ENCODE results near the gene U2AF1L4.
A peak's percentile ranks its signal among the peaks of the same experiment; 100 is the strongest.
"Not testable (repeated sequence)": the region's sequence is repeated elsewhere in the genome, so short reads cannot be mapped to it uniquely, and the experiment has no call there.

Gene U2AF1L4

DNA sequence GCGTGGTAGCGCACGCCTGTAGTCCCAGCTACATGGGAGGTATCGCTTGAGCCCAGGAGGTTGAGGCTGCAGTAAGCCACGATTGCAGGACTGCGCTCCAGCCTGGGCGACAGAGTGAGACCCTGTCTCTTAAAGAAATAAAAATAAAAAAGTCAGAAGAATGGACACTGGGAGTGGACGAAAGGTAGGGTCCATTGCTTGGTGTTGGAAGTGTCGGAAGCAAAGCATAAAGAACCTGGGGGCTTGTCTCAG, 29.8 kb upstream of the U2AF1L4 start:
- peak overlapping the region; percentile 29 for H3K4me3 ChIP-seq (ENCODE audit: control insufficient read depth, low read depth, low read length)
- TF ChIP-seq, protein P1, sequence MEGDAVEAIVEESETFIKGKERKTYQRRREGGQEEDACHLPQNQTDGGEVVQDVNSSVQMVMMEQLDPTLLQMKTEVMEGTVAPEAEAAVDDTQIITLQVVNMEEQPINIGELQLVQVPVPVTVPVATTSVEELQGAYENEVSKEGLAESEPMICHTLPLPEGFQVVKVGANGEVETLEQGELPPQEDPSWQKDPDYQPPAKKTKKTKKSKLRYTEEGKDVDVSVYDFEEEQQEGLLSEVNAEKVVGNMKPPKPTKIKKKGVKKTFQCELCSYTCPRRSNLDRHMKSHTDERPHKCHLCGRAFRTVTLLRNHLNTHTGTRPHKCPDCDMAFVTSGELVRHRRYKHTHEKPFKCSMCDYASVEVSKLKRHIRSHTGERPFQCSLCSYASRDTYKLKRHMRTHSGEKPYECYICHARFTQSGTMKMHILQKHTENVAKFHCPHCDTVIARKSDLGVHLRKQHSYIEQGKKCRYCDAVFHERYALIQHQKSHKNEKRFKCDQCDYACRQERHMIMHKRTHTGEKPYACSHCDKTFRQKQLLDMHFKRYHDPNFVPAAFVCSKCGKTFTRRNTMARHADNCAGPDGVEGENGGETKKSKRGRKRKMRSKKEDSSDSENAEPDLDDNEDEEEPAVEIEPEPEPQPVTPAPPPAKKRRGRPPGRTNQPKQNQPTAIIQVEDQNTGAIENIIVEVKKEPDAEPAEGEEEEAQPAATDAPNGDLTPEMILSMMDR (conservative IDR thresholded peaks at IDR 0.05; ENCODE audit: control insufficient read depth, insufficient read depth, low read depth, low read length) = no peak
- no peak for DNase-seq (ENCODE audit: low read depth)

DNA sequence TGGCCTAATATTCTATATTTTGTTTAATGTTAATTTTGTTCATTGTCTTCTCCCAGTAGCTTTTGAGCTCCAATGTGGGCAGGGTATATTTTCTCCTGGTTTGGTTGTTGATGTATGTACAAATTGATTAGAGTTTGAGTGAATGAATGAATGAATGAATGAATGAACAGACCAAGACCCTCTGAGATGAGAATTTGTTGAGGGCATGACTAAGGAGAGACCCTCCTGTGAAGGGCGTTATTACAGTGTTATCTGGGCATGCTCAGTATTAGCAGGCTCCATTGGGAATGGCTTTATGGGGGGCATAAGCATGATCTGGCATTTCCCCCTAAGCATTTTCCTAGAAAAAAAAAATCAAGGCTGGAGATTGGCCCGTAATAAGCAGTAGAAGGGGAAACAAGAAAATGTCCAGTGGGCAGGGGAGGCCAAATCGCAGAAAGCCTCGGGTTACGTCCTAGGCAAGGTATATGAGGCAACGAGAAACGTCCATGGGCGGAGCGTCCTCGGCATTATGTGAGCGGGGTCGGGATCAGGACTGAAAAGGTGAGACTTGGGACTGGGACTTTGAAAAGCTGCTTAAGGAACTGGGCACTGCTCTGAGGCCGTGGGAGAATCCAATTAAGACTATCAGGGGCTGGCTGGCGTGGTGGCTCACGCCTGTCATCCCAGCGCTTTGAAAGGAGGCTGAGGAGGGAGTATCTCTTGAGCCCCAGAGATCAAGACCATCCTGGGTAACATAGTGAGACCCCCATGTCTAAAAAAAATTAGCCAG, 29.2 kb upstream of the U2AF1L4 start:
- no peak overlapping the region for H3K4me3 ChIP-seq (ENCODE audit: control insufficient read depth, low read depth, low read length)
- TF ChIP-seq, protein P1 (conservative IDR thresholded peaks at IDR 0.05; ENCODE audit: control insufficient read depth, insufficient read depth, low read depth, low read length) = no peak
- DNase-seq (ENCODE audit: low read depth) = no peak

DNA sequence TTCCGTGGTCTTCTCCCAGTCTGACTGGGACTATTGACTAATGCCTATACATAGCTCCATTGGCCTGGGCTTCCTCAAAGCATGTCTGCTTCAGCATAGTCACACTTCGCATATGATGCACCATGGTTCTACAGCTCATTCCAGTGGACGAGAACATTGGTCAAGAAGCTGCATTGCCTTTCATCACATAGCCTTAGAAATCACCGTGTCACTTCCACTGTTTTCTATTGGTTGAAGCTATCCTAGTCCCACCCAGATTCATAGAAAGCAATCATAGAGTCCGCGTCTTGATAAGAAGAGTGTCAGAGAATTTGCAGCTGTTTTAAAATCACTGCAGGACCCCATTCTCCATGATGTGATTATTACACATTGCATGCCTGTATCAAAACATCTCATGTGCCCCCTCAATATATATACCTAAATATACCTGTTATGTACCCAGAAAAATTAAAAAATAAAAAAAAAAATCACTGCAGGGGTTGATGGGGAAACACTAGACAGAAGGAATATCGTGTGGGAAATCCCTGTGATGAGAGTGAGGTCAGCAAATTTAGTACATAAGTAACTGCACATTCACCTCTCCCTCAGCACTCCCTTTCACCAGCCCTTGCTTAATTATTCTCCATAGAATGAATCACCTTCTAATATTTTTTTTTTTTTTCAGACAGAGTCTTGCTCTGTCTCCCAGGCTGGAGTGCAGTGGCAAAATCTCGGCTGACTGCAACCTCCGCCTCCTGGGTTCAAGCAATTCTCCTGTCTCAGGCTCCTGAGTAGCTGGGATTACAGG, 28.0 kb upstream of the U2AF1L4 start:
- H3K4me3 ChIP-seq (ENCODE audit: control insufficient read depth, low read depth, low read length) = no peak overlapping the region
- peak; percentile 76 for DNase-seq (ENCODE audit: low read depth)
- TF ChIP-seq, protein P1 (conservative IDR thresholded peaks at IDR 0.05; ENCODE audit: control insufficient read depth, insufficient read depth, low read depth, low read length) = no peak

DNA sequence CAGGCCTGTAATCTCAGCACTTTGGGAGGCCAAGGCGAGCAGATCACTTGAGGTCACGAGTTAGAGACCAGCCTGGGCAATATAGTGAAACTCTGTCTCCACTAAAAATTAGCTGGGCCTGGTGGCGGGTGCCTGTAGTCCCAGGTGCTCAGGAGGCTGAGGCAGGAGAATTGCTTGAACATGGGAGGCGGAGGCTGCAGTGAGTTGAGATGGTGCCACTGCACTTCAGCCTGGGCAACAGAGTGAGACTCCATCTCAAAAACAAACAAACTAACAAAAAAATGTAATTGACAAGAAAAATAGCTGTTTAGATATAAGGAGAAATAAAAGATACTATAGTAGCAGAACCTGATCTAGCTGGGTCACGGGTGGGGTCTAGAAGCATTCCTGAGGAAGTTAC, 27.1 kb upstream of the U2AF1L4 start:
- H3K4me3 ChIP-seq (ENCODE audit: control insufficient read depth, low read depth, low read length); DNase-seq (ENCODE audit: low read depth): not testable (repeated sequence)

DNA sequence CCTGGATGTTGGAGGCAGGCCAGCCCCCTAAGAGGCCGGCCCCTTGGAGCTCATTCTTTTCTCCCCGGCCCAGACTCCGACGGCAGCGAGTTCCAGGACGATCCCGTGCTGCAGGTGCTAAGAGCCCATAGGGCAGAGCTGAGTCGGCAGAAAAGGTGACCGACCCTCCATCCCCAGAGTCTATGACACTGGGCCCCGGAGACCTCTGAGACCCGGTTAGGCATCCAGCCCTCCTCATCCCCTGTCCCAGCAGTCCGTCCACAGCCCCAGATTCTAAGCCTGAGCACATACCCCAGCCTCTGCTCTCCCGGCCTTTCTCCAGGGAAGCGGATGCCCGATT, 22.8 kb upstream of the U2AF1L4 start:
- no peak overlapping the region for H3K4me3 ChIP-seq (ENCODE audit: control insufficient read depth, low read depth, low read length)
- DNase-seq (ENCODE audit: low read depth) = no peak
- TF ChIP-seq, protein P1 (conservative IDR thresholded peaks at IDR 0.05; ENCODE audit: control insufficient read depth, insufficient read depth, low read depth, low read length) = no peak

DNA sequence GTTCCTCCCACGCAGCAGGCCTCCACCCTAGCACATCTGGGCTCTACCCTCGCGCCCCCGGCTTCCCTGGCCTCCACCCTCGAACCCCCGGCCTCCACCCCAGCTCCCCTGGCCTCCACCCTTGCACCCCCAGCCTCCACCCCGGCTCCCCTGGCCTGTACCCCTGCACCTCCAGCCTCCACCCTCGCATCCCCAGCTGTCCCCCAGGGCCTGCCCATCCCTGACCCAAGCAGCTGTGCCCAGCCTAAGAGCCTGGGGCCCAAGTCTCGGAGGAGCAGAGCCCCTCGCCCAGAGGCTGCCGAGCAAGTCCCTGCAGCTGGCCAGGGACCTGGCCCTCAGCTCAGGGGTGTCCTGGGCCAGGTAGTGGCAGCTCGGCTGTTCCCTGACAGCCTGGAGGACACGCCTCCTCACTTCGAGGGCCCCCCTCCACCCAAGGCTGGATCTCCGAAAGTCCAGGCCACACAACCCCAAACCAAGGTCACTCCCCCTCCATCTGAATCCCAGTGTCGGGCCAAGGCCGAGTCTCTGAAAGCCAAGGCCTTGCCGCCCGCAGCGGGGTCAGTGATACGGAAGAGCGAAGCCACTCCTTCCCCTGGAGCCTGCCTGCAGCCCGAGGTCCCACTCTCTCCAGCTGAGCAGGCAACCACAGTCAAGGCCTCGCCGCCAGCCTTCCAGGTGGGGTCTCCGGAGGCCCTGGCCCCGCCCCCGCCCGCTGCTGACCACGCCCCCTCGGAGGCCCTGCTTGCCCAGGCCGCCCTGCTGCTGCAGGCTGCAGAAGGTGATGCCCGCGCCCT, 22.3 kb upstream of the U2AF1L4 start:
- no peak for DNase-seq (ENCODE audit: low read depth)
- no peak overlapping the region for H3K4me3 ChIP-seq (ENCODE audit: control insufficient read depth, low read depth, low read length)
- TF ChIP-seq, protein P1 (conservative IDR thresholded peaks at IDR 0.05; ENCODE audit: control insufficient read depth, insufficient read depth, low read depth, low read length) = no peak

DNA sequence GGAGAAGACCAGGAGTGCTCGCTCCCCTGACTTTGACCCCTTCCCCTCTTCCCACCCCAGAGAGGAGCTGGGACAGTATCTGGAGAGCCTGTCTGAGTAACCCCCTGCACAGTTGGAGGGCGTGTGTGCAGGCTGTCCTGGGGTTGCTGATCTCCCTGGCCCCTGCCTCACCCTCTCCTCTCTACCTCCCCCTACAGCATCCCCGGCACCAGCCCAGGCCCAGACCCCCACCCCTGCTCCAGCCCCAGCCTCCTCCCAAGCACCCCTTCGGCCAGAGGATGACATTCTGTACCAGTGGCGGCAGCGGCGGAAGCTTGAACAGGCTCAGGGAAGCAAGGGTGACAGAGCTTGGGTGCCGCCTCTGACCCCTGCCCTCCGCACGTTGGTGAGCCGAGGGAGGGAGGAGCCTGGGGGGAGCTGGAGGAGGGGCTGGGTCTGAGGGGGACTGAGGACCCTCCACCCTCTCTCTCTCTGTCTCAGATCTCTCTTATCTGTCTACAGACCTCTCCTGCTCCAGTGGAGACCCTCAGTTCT, 21.4 kb upstream of the U2AF1L4 start:
- H3K4me3 ChIP-seq (ENCODE audit: control insufficient read depth, low read depth, low read length) = no peak overlapping the region
- TF ChIP-seq, protein P1 (conservative IDR thresholded peaks at IDR 0.05; ENCODE audit: control insufficient read depth, insufficient read depth, low read depth, low read length) = no peak
- no peak for DNase-seq (ENCODE audit: low read depth)
